Measurements from ENCODE around the gene MT1A. TPM values are rescaled to one million over a fixed set of nuclear protein-coding genes. Genes with fewer than 3 reads are reported as not detected.

MT1A gene
- total RNA-seq, 2 experiments from 2014 or later = not detected

DNA sequence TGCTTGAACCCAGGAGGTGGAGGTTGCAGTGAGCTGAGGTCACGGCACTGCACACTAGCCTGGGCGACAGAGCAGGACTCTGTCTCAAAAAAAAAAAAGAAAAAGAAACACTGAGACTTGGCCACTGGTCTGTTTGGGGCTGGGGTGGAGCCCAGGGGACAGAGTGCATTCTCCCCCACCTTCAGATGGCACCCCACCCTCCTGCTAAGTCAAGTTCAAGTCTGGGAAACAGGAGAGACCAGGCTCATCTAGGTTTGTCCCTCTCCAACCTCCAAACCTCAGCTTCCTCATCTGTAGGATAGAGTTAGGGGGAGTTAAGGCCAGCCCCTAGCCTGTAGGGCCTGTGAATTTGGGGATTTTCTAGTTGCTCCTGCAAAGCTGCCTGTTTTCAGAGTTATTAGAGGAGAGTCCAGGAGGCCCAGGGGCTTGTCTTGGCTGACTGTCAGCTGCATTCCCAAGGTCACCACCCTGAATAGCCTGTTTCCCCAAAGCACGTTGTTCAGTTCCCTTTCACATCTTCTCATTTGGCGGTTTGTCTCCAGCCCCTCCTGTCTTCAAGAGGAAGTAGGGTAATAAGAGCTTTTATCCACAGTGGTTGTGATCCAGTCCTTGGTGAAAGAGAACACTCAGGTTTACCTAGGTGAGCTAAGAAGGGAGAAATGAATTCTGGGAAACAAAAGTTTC, 46.9 kb upstream of the MT1A start:
- CTCF ChIA-PET = no interaction called here
- no peak for DNase-seq
- no peak overlapping the region for H3K4me3 Mint-ChIP-seq

DNA sequence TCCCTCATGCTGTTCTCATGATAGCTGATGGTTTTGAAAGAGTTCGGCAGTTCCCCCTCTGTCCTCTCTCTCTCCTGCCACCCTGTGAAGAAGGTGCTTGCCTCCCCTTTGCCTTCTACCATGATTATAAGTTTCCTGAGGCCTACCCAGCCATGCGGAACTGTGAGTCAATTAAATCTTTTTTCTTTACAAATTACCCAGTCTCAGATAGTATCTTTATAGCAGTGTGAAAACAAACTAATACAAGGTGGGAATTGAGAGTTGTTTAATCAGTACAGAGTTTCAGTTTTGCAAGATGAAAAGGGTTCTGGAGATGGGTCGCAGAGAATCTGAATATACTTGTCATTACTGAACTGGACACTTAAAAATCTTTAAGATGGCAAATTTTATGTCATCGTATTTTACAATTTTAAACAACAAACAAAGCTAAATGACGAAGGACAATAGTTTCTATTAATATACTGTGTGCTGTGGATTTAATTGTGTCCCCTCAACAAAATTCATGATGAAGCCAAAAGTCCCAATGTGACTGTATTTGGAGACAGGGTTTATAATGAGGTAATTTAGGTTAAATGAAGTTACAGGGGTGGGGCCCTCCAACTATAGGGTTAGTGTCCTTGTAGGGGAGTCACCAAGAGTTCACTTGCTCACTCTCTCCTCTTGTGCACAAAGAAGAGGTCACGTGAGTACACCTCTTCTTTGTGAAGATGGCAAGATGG, 44.7 kb upstream of the MT1A start:
- Mint-ChIP-seq H3K27ac (no peak overlapping the region), H3K9me3 (no peaks in the 10 kb centered on the region), H3K27me3 (peaks cover 23% of the 10 kb centered on the region), H3K4me3 (no peak overlapping the region), H3K36me3 (ENCODE audit: low read depth) (no peaks in the 10 kb centered on the region), H3K4me1 (ENCODE audit: low read depth) (peaks cover 9% of the 10 kb centered on the region)
- no peaks in the 10 kb centered on the region for H3K9me3 ChIP-seq (ENCODE audit: control insufficient read depth in 1 of 2, insufficient read depth in 1 of 2, low read length in 2 of 2)
- no peak for DNase-seq
- ATAC-seq (ENCODE audit: poor library complexity) = no peak
- intact Hi-C loops (cut with DNase I, micrococcal nuclease) = no loop called here
- no peak overlapping the region for H3K4me3 ChIP-seq (ENCODE audit: low read length)
- peaks cover 15 to 17% of the 10 kb centered on the region in 2 experiments for H3K27me3 ChIP-seq (ENCODE audit: control insufficient read depth in 1 of 2, insufficient read depth in 2 of 2, low read length in 2 of 2)
- ChIA-PET CTCF (no interaction called here), POLR2A (no interaction called here)
- H3K27ac ChIP-seq (ENCODE audit: low read depth in 1 of 2, low read length in 2 of 2) = no peak overlapping the region
- peaks cover 12% of the 10 kb centered on the region for H3K4me1 ChIP-seq (ENCODE audit: insufficient read depth, low read length)
- H3K36me3 ChIP-seq (ENCODE audit: insufficient read depth, low read length) = no peaks in the 10 kb centered on the region
- TF ChIP-seq, protein P1, sequence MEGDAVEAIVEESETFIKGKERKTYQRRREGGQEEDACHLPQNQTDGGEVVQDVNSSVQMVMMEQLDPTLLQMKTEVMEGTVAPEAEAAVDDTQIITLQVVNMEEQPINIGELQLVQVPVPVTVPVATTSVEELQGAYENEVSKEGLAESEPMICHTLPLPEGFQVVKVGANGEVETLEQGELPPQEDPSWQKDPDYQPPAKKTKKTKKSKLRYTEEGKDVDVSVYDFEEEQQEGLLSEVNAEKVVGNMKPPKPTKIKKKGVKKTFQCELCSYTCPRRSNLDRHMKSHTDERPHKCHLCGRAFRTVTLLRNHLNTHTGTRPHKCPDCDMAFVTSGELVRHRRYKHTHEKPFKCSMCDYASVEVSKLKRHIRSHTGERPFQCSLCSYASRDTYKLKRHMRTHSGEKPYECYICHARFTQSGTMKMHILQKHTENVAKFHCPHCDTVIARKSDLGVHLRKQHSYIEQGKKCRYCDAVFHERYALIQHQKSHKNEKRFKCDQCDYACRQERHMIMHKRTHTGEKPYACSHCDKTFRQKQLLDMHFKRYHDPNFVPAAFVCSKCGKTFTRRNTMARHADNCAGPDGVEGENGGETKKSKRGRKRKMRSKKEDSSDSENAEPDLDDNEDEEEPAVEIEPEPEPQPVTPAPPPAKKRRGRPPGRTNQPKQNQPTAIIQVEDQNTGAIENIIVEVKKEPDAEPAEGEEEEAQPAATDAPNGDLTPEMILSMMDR (IDR thresholded peaks at IDR 0.05) = no peak

More for the DNA sequence above, 46.9 kb upstream of the MT1A start:
- Mint-ChIP-seq H3K27me3 (peaks cover 26% of the 10 kb centered on the region), H3K27ac (no peak overlapping the region), H3K36me3 (ENCODE audit: low read depth) (no peaks in the 10 kb centered on the region), H3K9me3 (no peaks in the 10 kb centered on the region), H3K4me1 (ENCODE audit: low read depth) (peaks cover 9% of the 10 kb centered on the region)
- Histone ChIP-seq H3K4me1 (ENCODE audit: insufficient read depth, low read length) (peaks cover 12% of the 10 kb centered on the region), H3K27me3 (ENCODE audit: control insufficient read depth in 1 of 2, insufficient read depth in 2 of 2, low read length in 2 of 2) (peaks cover 17 to 18% of the 10 kb centered on the region in 2 experiments), H3K27ac (ENCODE audit: low read depth in 1 of 2, low read length in 2 of 2) (no peak overlapping the region), H3K4me3 (ENCODE audit: low read length) (no peak overlapping the region), H3K9me3 (ENCODE audit: control insufficient read depth in 1 of 2, insufficient read depth in 1 of 2, low read length in 2 of 2) (no peaks in the 10 kb centered on the region), H3K36me3 (ENCODE audit: insufficient read depth, low read length) (no peaks in the 10 kb centered on the region)
- intact Hi-C loops (cut with DNase I, micrococcal nuclease) = no loop called here
- ATAC-seq (ENCODE audit: poor library complexity) = no peak
- POLR2A ChIA-PET = interaction anchor here (0.9 to 1.2 kb wide), 2 partner anchors 17 to 110 kb away, joined by 3 to 4 read pairs; partner anchors contain the start of gene MT2A
- TF ChIP-seq, protein P1 (IDR thresholded peaks at IDR 0.05) = no peak

DNA sequence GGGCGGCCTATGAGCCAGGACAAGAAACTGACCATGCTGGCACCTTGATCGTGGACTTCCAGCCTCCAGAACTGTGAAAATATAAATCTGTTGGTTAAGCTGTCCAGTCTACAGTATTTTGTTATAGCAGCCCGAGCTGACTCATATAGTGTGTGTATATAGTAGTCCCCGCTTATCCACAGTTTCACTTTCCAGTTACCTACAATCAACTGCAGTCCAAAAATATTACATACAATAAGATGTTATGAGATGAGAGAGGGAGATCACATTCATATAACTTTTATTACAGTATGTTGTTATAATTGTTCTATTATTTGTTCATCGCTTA, 44.2 kb upstream of the MT1A start:
- H3K4me1 Mint-ChIP-seq (ENCODE audit: low read depth) = peaks cover 9% of the 10 kb centered on the region
- TF ChIP-seq, protein P1 (IDR thresholded peaks at IDR 0.05) = no peak
- Histone ChIP-seq H3K4me3 (ENCODE audit: low read length) (no peak overlapping the region), H3K27me3 (ENCODE audit: control insufficient read depth in 1 of 2, insufficient read depth in 2 of 2, low read length in 2 of 2) (peaks cover 15% of the 10 kb centered on the region in 2 experiments), H3K4me1 (ENCODE audit: insufficient read depth, low read length) (peaks cover 8% of the 10 kb centered on the region), H3K27ac (ENCODE audit: low read depth in 1 of 2, low read length in 2 of 2) (no peak overlapping the region), H3K9me3 (ENCODE audit: control insufficient read depth in 1 of 2, insufficient read depth in 1 of 2, low read length in 2 of 2) (no peaks in the 10 kb centered on the region), H3K36me3 (ENCODE audit: insufficient read depth, low read length) (no peaks in the 10 kb centered on the region)
- H3K36me3 Mint-ChIP-seq (ENCODE audit: low read depth) = no peaks in the 10 kb centered on the region
- POLR2A ChIA-PET = no interaction called here
- ATAC-seq (ENCODE audit: poor library complexity) = no peak
- H3K9me3 Mint-ChIP-seq = no peaks in the 10 kb centered on the region
- intact Hi-C loops (cut with DNase I, micrococcal nuclease) = no loop called here
- CTCF ChIA-PET = no interaction called here
- H3K4me3 Mint-ChIP-seq = no peak overlapping the region
- H3K27me3 Mint-ChIP-seq = peaks cover 21% of the 10 kb centered on the region
- no peak for DNase-seq
- no peak overlapping the region for H3K27ac Mint-ChIP-seq
